ENCODE results near the gene APEH. TPM values are rescaled to one million over a fixed set of nuclear protein-coding genes. Genes with fewer than 3 reads are reported as not detected.

The APEH gene
- total RNA-seq, 1 donor from 2014 or later, result 113 TPM

GRCh38 chr3:49642708-49643145 is 31.4 kb upstream of the APEH start:
- no peaks in the 10 kb centered on the region for H3K36me3 Mint-ChIP-seq (ENCODE audit: low read depth)
- H3K4me3 Mint-ChIP-seq, result no peak overlapping the region
- H3K4me1 Mint-ChIP-seq, result no peaks in the 10 kb centered on the region
- TF ChIP-seq, protein P1, sequence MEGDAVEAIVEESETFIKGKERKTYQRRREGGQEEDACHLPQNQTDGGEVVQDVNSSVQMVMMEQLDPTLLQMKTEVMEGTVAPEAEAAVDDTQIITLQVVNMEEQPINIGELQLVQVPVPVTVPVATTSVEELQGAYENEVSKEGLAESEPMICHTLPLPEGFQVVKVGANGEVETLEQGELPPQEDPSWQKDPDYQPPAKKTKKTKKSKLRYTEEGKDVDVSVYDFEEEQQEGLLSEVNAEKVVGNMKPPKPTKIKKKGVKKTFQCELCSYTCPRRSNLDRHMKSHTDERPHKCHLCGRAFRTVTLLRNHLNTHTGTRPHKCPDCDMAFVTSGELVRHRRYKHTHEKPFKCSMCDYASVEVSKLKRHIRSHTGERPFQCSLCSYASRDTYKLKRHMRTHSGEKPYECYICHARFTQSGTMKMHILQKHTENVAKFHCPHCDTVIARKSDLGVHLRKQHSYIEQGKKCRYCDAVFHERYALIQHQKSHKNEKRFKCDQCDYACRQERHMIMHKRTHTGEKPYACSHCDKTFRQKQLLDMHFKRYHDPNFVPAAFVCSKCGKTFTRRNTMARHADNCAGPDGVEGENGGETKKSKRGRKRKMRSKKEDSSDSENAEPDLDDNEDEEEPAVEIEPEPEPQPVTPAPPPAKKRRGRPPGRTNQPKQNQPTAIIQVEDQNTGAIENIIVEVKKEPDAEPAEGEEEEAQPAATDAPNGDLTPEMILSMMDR (IDR thresholded peaks at IDR 0.05), result no peak
- no peaks in the 10 kb centered on the region for H3K9me3 Mint-ChIP-seq
- DNase-seq (no peak), ATAC-seq (ENCODE audit: low read depth) (no peak)
- H3K27me3 Mint-ChIP-seq, result no peaks in the 10 kb centered on the region
- ChIA-PET CTCF (no interaction called here), POLR2A (no interaction called here)
- no peak overlapping the region for H3K27ac Mint-ChIP-seq
- intact Hi-C loops (cut with micrococcal nuclease), result no loop called here

DNA sequence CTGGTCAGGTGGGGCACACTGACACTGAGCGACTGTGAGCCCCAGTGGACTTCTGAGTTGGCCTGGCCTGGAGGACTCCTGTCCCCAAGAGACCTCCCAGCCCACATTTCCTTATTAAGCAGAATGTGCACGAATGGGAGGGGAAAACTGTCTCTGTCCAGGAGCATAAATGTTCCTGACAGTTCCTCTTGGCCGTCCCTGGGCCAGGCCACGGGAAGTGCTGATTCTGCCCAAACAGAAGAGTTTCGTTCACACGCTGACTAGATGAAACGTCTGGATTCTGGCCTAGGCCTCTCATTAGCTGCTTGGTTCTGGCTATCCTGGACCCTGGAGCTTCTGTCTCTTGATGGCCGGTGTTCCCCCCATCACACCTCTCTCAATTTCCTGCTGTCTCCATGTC is 29.5 kb upstream of the APEH start:
- Mint-ChIP-seq H3K4me3 (no peak overlapping the region), H3K36me3 (ENCODE audit: low read depth) (no peaks in the 10 kb centered on the region), H3K4me1 (no peaks in the 10 kb centered on the region), H3K27me3 (no peaks in the 10 kb centered on the region), H3K27ac (no peak overlapping the region), H3K9me3 (no peaks in the 10 kb centered on the region)
- POLR2A ChIA-PET, result no interaction called here
- DNase-seq (no peak), ATAC-seq (ENCODE audit: low read depth) (no peak)
- TF ChIP-seq, protein P1 (IDR thresholded peaks at IDR 0.05), result no peak
- CTCF ChIA-PET, result no interaction called here
- intact Hi-C loops (cut with micrococcal nuclease), result no loop called here

GRCh38 chr3:49646236-49646635 is 27.9 kb upstream of the APEH start:
- Mint-ChIP-seq H3K4me3 (no peak overlapping the region), H3K9me3 (no peaks in the 10 kb centered on the region), H3K27me3 (no peaks in the 10 kb centered on the region), H3K36me3 (ENCODE audit: low read depth) (no peaks in the 10 kb centered on the region), H3K4me1 (no peaks in the 10 kb centered on the region), H3K27ac (no peak overlapping the region)
- POLR2A ChIA-PET, result no interaction called here
- TF ChIP-seq, protein P1 (IDR thresholded peaks at IDR 0.05), result no peak
- CTCF ChIA-PET, result no interaction called here
- intact Hi-C loops (cut with micrococcal nuclease), result no loop called here
- DNase-seq, result no peak
- ATAC-seq (ENCODE audit: low read depth), result no peak

DNA sequence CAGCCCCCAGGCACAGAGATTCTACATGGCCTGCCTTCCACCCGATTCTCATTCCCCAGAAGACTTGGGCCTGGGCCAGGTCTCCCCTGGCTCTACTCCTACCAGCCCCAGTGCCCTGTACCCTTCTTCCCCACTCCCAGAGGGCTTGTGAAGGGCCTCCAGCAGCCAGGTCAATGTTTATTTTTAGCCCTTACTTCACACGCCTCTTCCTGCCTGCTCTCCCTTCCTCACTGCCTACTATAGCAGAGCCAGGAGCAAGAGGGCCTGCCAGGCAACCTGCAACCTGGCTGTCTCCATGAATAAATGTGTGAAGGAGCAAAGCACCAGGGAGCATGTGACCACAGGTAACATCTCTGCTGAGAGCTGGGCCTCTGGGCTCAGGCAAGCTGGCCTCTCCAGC is 26.4 kb upstream of the APEH start:
- ATAC-seq (ENCODE audit: low read depth) (no peak), DNase-seq (no peak)
- H3K4me3 Mint-ChIP-seq, result no peak overlapping the region
- ChIA-PET CTCF (no interaction called here), POLR2A (no interaction called here)
- no peaks in the 10 kb centered on the region for H3K4me1 Mint-ChIP-seq
- no peaks in the 10 kb centered on the region for H3K36me3 Mint-ChIP-seq (ENCODE audit: low read depth)
- no peaks in the 10 kb centered on the region for H3K27me3 Mint-ChIP-seq
- H3K27ac Mint-ChIP-seq, result no peak overlapping the region
- intact Hi-C loops (cut with micrococcal nuclease), result no loop called here
- no peaks in the 10 kb centered on the region for H3K9me3 Mint-ChIP-seq
- TF ChIP-seq, protein P1 (IDR thresholded peaks at IDR 0.05), result no peak

- no peak for DNase-seq
- no peaks in the 10 kb centered on the region for H3K9me3 Mint-ChIP-seq
- POLR2A ChIA-PET, result no interaction called here
- no peak overlapping the region for H3K27ac Mint-ChIP-seq
- H3K4me3 Mint-ChIP-seq, result no peak overlapping the region
- ATAC-seq (ENCODE audit: low read depth), result no peak
- intact Hi-C loops (cut with micrococcal nuclease), result no loop called here
- H3K36me3 Mint-ChIP-seq (ENCODE audit: low read depth), result no peaks in the 10 kb centered on the region
- no peaks in the 10 kb centered on the region for H3K4me1 Mint-ChIP-seq
- CTCF ChIA-PET, result no interaction called here
- no peaks in the 10 kb centered on the region for H3K27me3 Mint-ChIP-seq
- TF ChIP-seq, protein P1 (IDR thresholded peaks at IDR 0.05), result no peak
These were observed 25.7 kb upstream of the APEH start for GRCh38 chr3:49648354-49649019.

Measured in activated B cell treated with CpG ODN at 0.5 μM for 24 hours (primary cell).